Measurements from ENCODE around the gene RBM15. TPM values are rescaled to one million over a fixed set of nuclear protein-coding genes. Genes with fewer than 3 reads are reported as not detected.

RBM15 gene
- total and polyA plus RNA-seq, 2 experiments from 2014 or later: 20.8 to 84.0 TPM

- H3K4me3 Mint-ChIP-seq: no peak overlapping the region
- DNase-seq (ENCODE audit: low spot score): no peak
- Histone ChIP-seq H3F3A (replicated peaks; ENCODE audit: low read depth) (no peaks in the 10 kb centered on the region), H3K36me3 (ENCODE audit: insufficient read depth) (no peaks in the 10 kb centered on the region), H3K4me3 (no peak overlapping the region), H2AFZ (no peak overlapping the region), H4K20me1 (replicated peaks; ENCODE audit: insufficient read depth) (no peaks in the 10 kb centered on the region), H3K4me2 (no peak overlapping the region), H3K27me3 (ENCODE audit: insufficient read depth) (no peaks in the 10 kb centered on the region), H3K9me2 (ENCODE audit: insufficient read depth) (no peaks in the 10 kb centered on the region), H3K79me2 (replicated peaks; ENCODE audit: insufficient read depth) (no peaks in the 10 kb centered on the region), H3K4me1 (ENCODE audit: insufficient read depth) (no peaks in the 10 kb centered on the region), H3K27ac (ENCODE audit: low read depth) (no peak overlapping the region)
- H3K9me3 Mint-ChIP-seq: no peaks in the 10 kb centered on the region
- no peaks in the 10 kb centered on the region for H3K36me3 Mint-ChIP-seq (ENCODE audit: low read depth)
- no peak overlapping the region for H3K27ac Mint-ChIP-seq
- peaks cover 5% of the 10 kb centered on the region; the same call in 2 of the 3 replicates for H3K4me1 Mint-ChIP-seq
- no peak for ATAC-seq
- H3K27me3 Mint-ChIP-seq (ENCODE audit: insufficient read depth, low read depth, poor library complexity): no peaks in the 10 kb centered on the region
- TF ChIP-seq ETS1 (IDR thresholded peaks at IDR 0.05) (no peak), REST (IDR thresholded peaks at IDR 0.05; ENCODE audit: unreplicated experiment) (no peak), ZNF462 (CRISPR knock-in tag; IDR thresholded peaks at IDR 0.05) (no peak), ZNF114 (CRISPR knock-in tag; IDR thresholded peaks at IDR 0.05) (no peak), CREB1 (CRISPR knock-in tag; IDR thresholded peaks at IDR 0.05; ENCODE audit: low read depth) (no peak), POLR2AphosphoS5 (IDR thresholded peaks at IDR 0.05; ENCODE audit: low read depth) (no peak), CTCF (conservative IDR thresholded peaks at IDR 0.05; ENCODE audit: low read depth in 2 of 2) (no peak), NANOG (IDR thresholded peaks at IDR 0.05; ENCODE audit: borderline replicate concordance) (no peak), EZH2phosphoT487 (IDR thresholded peaks at IDR 0.05; ENCODE audit: unreplicated experiment) (no peak), STAT1 (IDR thresholded peaks at IDR 0.05; ENCODE audit: unreplicated experiment) (no peak), JUNB (IDR thresholded peaks at IDR 0.05; ENCODE audit: unreplicated experiment) (no peak)
These were observed 14.5 kb upstream of the RBM15 start for GRCh38 chr1:110324667-110325066.
